ELF-1 (cell line): ENCODE measurements around the gene RBBP8NL.
A peak's percentile ranks its signal among the peaks of the same experiment; 100 is the strongest.
"Not testable (repeated sequence)": the region's sequence is repeated elsewhere in the genome, so short reads cannot be mapped to it uniquely, and the experiment has no call there.

Experiments
- DNase-seq: peaks from one replicate; pipeline ENCODE4 v3.0.0-alpha.2; 2016; ENCODE audit warnings: low read depth, low spot score

Gene RBBP8NL

DNA sequence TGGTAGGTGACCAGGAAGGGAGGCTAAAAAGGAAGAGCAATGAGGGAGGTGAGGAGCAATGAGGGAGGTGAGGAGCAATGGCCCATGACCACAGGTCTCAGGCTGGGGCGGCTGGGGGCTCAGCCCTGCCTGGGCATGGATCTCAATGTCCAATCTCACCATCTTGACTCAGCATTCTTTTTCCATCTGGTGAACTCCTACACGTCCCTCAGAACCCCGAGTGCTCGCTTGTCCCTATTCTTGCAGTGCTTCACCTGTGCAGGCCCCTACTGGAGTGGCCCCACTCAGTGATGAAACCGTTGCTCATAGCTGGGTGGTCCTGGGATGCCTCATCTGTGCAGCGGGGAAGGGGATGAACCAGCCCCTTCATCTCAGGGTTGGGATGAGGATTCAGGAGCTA is 16.9 kb upstream of the RBBP8NL start:
- DNase-seq: no peak

DNA sequence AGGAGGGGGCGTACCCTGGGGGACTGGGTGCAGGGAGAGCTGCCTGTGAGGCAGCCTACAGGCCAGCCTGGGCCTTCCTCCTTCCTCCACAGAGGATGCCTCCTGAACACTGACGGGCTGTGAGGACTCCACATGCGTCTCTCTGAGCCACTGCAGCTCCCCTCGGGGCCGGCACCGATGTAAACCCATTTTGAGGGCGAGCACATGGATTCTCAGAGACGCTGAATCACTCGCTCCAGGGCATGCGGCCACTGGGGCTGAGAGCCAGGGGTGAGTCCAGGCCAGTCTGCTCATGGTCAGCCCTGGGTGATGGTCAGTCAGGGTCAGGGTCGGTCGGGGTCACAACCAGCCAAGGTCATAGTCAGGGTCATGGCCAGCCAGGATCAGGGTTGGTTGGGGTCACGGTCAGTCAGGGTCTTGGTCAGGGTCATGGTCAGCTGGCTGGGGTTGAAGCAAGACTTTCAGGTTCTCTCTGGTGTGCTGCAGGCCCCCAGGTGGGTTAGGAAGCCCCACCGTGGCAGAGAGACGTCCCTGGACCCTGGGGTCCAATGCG is 14.7 kb upstream of the RBBP8NL start:
- DNase-seq: no peak

DNA sequence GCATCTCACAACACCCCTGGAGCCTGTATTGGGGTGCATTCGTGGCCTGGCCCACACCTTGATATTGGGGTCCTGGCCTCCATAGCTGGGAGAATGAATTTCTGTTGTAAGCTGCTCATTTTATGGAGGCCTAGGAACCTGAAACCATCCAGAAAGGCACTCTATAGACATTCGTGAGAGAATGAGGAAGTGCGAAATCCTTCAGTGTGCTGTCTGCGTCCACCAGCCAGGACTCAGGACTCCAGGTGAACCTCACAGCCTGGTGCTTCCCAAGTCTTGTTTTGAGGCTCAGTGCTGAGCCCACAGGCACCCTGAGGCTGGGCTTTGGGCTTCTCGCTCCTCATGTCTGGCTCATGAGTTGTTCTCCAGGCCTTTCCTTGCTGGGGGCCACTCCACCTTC is 11.9 kb upstream of the RBBP8NL start:
- DNase-seq: no peak

DNA sequence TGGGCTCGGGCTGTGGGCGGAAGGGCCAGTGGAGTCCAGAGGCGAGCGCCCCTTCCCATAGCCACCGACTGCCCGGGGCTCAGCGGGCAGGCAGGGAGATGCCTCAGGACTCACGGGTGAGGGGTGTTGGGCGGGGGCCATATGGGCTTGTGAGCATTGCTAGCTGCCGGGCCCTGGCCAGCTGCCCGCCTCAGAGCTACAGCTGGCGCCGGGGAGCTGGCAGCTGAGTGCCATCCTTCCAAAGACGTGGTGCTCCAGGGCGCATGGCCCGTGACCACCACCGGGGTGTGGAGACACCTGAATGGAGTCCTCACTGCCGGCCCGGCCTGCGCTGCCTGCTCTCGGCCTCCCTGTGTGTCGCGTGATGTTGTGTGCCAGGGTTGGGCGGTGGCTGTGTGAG is 10.6 kb upstream of the RBBP8NL start:
- DNase-seq: no peak

DNA sequence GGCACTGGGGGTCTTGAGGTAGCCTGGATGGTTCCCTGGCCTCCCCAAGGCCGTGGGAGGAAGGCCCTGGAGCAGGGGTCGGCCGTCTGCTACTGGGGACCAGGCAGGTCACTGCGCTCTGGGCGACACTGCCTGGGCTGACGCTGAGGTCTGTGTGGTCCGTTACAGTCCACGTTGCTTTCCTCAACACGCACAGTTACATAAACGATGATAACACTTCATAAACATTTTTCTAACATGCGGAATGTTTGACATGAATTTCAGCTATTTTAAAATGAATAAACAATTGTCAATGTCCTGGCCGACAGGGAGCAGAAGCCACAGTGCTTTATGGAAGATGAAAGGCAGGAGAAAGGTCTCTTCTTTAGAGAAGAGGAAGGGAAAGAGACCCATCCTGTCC is 10.2 kb upstream of the RBBP8NL start:
- DNase-seq: no peak

DNA sequence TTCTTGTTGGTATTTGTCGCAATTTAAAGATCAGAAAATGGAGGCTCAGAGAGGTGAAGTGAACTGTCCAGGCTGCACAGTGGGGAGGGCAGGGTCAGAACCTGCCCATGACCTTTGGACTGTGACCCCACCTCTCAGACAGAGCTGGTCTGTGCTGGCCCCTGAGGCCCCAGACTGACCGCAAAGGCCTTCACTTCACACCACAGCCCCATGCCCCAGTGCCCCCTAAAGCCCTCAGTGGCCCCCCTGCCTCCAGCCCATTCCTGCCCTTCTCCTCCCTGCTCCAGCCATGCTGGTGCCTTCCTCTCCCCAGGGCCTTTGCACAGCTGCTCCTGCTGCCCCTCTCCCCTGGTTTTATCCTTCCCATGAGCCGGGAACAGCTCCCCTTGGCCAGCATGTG is 9.4 kb upstream of the RBBP8NL start:
- no peak for DNase-seq

DNA sequence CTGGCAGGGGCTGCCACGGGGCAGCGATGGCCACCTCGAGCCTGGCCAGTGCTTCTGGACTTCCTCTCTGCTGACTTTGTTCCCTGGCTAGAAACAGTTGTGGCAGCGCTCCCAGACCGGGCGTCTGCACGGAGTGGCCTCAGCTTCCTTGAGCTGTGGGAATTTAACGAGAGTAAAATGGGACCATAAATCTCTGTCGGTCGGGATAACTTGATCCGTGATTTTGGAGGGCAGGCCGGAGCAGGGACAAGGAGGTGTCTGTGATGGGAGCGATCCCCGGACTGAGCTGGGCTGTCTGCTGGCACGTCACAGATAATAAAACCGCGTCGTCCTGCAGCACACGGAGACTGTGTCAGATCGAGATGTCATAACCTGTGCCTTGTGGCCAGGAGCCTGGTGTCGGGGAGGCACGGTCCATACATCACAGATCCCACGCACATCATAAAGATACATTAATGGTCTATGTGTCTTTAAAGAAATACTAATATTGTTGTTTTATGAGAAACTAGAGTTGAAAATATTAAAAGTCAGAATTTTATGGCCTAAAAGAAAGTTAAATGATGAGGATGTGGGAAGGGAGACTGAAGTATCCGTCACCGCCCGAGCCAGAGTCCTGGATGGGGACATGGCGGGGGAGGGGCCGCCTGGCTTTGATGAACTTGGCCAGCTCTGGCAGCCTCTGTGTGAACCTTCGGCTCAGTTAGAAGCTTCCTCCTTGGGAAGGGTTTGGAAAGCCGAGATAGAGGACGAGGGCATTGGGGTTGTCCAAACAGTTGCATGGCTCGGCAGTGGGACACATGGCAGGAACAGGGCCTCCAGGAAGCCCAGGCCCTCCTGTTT is 6.5 kb upstream of the RBBP8NL start:
- no peak for DNase-seq

DNA sequence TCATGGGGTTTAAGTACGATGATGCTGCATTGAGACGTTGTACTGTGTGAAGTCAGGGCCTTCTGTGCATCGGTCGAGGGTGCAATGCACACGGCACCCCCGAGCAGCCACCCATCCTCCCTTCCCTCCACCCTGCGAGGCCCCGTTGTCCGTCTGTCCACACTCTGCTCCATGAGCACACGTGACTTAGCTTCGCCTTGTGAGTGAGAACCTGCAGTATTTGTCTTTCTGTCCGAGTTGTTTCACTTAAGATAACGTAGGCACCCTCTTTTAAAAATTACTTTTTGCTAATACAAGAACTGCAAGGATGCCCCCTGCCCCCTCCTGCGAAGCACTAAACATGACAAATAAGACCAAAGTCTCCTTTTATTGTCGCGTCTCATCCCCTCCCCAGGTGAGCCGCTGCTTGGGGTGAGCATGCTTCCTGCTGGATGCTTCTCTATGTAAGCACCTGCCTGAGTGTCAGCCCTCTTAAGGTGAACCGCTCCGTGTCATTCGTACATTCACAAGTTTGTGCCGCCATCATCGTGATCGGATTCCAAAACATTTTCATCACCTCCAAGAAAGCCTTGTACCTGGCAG is 3.6 kb upstream of the RBBP8NL start:
- DNase-seq: no peak

DNA sequence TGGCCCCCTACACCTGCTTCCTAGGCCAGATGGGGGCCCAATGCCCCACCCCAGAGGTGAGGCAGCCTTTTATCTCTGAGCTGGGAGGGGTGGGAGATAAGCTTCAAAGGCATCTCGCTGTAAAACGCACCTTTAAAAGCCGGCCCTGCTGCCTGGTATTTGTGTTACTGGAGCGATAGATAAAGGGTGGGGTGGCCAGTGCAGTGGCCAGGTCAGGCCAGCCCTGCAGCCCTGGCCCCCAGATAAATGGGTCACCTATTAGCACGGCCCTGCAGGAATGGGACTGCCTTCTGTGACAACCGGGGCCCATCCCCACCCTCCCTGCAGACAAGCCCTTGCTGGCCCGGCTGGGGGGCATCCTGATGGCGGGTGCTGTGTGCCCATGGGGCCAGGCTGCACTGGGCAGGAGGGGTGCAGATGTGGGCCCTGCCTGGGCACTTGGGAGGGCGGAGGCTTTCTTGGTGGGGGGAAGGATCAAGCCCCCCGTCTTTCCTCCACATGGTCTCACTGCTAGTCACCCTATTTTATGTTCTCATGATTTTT is 3.0 kb upstream of the RBBP8NL start:
- DNase-seq: no peak

DNA sequence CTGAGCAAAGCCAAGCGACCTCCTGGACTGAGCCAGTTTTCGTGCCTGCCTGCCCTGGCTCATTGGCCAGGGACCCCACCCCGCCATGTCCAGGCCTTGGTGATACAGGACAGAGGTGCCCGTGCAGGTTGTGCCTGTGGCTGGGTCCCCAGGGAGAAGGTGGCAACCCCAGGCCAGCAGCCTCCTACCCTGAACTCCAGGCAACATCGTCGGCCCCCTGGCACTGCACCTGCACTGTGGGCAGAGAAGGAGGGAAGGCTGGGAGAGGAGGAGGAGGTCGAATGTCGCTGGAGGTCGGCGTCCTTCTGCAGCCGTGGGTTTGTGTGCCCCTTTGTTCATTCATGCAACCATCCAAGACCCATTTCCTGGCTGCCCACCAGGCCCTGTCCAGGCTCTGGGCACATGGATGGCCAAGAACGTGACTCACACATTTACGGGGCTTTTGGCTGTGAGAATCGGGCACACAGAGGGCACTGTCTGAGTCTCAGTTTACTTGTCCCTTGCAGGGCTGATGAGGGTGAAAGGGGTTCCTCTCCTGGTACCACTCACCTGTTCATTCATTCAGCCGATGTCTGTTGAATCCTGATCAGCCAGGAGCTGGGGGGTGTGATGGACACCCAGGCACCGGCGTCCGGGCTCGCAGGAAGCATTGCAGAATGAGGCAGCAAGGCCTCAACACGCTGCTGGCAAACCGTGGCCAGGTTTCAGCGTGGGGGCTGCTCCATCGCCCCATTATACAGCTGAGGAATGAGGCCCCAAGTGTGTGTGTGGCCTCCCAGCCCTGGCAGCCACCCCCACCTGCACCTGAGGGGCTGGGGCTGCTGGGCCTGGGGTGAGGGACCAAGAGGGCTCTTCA is 2.3 kb upstream of the RBBP8NL start:
- no peak for DNase-seq

DNA sequence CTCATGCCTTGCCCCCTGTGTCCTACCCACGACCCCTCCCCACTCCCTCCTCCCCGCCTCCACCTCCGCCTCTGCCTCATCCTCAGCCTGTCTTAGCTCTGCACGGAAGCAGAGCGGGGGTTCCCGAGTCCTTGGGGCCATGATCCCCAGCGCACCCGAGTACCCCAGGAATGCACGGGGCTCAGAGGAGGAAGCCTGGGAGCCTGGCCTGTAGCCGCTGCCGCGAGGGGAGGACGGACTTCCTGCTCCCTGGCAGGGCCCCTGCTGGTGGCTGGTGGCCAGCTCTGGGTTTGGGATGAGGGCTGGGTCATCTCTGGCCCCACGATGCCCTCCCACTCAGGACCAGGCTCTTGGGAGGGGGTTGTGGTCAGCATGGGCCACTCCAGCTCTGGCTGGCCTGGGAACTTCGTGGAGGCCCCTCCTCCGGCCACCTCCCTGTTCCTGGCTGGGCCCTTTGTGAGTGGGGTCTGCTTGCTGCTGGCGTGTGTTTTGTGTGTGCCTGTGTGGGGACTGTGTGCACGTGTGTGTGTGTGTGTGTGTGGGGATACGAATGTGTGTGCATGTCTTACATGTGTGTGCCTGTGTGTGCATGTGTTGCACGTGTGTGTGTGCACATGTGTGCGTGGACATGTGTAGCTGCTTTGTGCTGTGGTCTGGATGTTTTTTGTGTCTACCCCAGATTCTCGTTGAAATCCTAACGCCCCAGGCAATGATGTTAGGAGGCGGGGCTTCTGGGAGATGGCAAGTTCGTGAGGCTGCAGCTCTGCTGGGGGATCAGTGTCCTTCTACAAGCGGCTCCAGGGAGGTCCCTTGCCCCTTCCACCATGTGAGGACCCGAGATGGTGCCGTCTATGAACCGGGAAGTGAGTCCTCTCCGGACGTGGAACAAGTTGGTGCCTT is 1.3 kb upstream of the RBBP8NL start:
- peak; percentile 44 for DNase-seq

DNA sequence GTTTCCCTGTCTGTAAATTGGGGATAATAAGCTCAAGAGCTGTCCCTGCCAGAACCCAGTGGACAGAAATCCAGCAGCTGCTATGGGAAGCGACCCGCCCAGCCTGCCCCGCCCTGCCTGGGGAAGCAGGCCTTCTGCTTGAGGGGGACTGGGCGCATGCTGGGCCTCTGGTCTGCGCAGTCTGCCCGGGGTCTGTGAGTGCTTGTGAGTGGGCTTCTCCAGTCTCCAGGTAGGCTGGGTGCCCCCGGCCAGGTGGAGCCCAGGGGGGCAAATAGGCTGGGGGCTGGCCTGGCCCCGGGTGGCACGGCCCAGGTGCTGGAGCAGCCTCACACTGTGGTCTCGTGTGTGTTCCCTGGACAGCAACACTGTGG is 648 bp upstream of the RBBP8NL start:
- DNase-seq: peak; percentile 17

DNA sequence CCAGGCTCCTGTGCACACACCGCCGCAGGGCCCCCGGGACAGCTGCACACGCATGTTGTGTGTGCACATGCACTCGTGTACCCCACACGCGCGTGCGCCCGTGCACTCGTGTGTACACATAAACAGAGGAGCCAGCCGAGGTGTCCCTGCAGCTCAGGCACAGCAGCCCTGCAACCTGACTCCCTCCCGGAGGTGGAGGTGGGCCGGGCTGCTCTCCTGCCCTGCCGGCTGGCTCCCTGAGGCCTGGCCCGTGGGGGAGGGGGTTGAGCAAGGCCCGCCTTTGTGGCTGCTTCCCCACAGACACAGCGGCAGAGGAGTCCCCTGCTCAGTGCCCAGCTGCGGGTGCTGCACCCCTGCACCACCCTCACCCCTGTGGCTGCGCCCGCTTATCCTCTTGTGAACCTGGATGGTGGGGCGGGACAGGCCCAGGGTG is 624 bp downstream of the RBBP8NL start:
- DNase-seq: peak; percentile 74

DNA sequence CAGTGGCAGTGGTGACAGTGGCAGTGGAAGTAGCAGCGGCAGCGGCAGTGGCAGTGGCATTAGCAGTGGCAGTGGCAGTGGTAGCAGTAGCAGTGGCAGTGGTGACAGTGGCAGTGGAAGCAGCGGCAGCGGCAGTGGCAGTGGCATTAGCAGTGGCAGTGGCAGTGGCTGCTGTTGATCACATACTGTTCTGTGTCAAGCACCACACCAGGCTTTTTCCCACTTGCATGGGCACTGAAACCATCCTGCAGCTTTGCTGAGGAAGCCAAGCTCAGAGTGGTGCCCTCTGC is 1.3 kb downstream of the RBBP8NL start:
- DNase-seq: not testable (repeated sequence)

DNA sequence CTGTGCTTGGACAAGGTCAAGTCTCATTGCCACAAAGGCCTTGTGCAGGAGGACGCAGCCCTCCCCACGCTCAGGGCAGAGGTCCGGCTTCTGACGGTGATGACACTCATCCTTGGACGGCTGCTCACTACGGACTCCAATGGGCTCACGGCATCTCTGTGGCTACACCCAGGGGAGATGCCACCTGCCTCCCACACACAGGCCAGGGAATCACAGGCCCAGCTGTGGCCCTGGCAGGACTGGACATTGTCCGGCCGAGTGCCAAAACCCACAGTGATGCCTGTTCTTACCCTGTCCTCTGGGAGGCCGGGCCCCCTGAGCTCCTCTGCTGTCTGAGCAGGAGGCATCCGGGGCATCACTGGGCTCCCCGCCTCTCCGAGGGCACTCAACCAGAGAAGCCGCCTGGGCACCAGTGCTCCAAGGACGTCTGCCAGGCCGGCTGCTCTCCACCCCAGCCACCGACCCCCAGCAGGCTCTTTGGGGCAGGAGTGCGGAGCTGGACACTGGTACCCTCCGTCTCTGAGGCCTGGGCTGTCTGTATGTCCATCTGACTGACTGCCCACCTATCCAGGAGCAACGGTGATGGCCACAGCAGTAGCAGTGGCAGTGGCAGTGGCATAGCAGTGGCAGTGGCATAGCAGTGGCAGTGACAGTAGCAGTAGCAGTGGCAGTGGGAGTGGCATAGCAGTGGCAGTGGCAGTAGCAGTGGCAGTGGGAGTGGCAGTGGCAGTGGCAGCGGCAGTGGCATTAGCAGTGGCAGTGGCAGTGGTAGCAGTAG is 1.9 kb downstream of the RBBP8NL start:
- DNase-seq: no peak

DNA sequence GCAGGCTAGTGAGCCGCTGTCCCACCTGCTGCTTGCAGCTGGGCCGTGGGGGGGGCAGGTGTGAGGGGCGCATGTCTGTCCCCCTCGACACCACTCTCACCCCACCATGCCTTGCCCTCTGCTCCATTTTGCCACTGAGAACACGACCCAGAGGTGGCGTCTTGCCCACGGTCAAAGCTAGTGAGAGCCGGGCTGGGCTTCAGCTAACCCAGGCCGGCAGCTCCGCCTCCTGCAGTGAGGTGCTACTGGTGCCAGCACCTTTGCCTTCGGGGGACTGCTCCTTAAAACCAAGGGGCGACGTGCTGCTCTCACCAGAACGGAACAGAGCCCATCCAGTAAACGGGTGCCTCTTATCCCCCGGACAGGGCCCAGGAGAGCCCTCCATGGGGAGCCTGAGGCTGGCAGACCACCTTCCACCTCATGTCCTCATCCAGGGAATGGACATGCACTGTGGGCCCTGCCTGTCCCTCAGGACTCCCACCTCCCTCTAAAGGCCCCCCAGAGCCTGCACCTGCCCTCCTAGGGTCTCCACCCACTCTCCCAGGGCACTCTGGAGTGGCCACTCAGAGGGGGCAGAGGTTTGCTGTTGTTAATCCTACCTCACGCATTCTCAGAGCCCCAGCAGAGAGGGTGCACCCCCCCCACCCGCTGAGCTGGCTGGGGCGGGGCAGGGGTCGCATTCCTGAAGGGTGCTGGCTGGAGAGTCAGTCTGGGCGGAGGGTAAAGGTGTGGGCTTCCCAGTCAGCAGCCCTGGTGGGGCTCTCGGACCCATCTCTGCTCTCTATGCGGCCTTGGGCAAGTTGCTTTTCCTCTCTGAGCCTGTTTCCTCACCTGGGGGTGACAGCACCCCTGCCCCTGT is 2.9 kb downstream of the RBBP8NL start:
- DNase-seq: no peak

DNA sequence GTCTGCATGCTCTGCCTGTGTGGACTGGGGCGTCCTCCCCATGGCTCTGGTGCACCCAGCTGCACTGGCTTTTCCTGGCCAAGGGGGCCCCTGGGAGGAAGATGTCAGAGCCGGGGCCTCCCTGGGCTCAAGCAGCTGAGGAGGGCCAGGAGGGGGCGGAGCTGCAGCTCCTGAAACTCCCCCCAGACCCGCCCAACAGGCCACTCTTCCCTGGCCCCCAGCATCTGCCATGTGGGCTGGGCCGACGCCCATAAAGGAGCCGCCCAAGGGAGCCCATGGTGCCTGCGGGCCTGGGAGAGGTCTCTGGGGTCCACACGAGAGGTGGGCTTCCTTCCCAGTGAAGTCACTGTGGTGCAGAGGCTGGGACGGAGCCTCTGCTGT is 4.0 kb downstream of the RBBP8NL start:
- peak; percentile 43 for DNase-seq

DNA sequence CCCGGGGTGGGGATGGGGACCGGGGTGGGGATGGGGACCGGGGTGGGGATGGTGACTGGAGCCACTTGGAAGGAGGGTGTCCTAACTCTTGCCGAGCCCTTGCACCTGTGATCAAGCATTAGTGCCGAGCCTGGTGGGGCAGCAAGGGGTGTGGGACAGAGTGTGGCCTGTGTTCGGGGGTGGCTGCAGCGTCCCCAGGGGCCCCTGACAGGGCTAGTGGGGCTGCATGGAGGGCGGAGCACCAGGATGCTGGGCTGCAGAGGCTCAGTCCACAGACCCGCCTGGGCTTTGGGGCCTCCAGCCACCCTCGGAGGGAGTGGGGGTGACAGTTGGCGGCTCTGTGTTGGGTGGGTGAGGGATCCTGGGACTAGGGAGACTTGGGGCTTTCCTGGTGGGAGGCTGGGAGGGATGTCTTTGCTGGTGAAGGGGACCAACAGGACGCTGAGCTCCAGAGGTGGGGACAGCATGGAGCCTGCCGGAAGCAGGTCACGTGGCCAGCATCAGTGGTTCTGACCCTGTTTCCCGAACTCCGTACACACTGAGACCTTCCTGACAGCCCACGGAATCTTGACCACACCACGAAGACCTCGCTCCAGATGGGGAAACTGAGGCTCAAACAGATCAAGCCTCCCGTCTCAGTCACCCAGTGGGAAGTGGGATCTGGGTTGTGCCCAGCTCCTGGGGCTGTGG is 4.6 kb downstream of the RBBP8NL start:
- no peak for DNase-seq

DNA sequence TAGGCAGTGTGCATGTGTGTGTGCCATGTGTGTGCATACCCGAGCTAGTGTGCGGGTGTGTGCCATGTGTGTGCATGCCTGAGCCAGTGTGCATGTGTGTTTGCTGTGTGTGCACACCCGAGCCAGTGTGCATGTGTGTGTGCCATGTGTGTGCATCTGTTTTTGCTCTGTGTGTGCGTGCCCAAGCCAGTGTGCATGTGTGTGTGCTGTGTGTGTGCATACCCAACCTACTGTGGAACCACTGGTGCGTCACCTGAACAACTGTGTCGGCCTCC is 5.7 kb downstream of the RBBP8NL start:
- DNase-seq: no peak
